ENCODE measurements around the gene C16orf82.

The C16orf82 gene

DNA sequence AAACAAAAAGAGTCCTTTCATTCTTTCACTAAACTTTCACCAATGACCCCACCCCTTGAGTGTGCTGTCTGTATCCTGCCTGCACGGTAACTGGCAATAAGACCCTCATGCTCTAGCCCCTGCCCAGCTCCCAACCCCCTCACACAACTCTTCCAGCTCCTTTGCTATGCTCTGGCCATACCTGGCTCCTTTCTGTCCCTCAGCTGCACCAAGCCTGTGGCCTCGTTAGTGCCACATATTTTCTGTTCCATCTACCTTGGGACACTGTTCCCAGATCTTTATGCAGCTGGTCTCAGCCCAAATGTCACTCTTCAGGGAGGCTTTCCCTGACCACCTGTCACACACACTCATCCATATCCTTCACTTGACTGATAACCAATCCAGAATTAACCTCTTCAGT is 47.3 kb downstream of the C16orf82 start:
- DNase-seq (no peak), ATAC-seq (ENCODE audit: insufficient read depth, low read depth) (no peak)
- no peak for TF ChIP-seq EZH2 (IDR thresholded peaks at IDR 0.05; ENCODE audit: borderline replicate concordance, low read depth, low read length, severe bottlenecking)
- H3K27me3 ChIP-seq (ENCODE audit: insufficient read depth, low read length, poor library complexity) = peaks cover 10% of the 10 kb centered on the region
- H3K36me3 ChIP-seq (ENCODE audit: insufficient read depth, low read length) = no peaks in the 10 kb centered on the region
- H3K9ac ChIP-seq (ENCODE audit: low read depth, low read length) = no peak overlapping the region
- no peak overlapping the region for H3K27ac ChIP-seq (ENCODE audit: low read length)
- H4K20me1 ChIP-seq (ENCODE audit: insufficient read depth, low read length) = no peaks in the 10 kb centered on the region
- H3K4me3 ChIP-seq (ENCODE audit: low read depth in 1 of 2, low read length in 2 of 2) = no peak overlapping the region
- H3K4me2 ChIP-seq (ENCODE audit: insufficient read depth, low read length) = no peak overlapping the region
- peaks cover 19% of the 10 kb centered on the region for H3K4me1 ChIP-seq (ENCODE audit: insufficient read depth, low read length)
- no peak overlapping the region for H2AFZ ChIP-seq (ENCODE audit: low read depth, low read length)
- H3K79me2 ChIP-seq (ENCODE audit: insufficient read depth, low read length) = no peaks in the 10 kb centered on the region
- no peaks in the 10 kb centered on the region for H3K9me3 ChIP-seq (ENCODE audit: insufficient read depth, low read length, severe bottlenecking)

DNA sequence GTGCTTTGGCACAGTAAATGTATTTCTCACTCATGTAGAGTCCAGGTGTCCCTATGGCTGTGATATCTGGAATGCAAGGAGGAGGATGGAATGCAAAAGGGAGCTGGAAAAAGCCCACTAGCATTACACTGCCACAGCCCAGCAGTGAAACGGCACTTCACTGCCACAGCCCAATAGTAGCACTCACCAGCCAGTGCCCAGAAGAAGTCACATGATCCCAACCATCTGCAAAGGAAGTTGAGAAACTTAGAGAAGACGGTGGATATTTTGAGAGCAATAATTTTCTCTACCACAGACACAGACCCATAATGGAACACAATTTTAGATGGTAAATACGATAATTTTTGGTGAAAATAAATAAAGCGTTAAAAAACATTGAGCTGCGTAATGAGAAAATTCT is 51.8 kb downstream of the C16orf82 start:
- ATAC-seq (ENCODE audit: insufficient read depth, low read depth) (no peak), DNase-seq (no peak)
- H2AFZ ChIP-seq (ENCODE audit: low read depth, low read length) = no peak overlapping the region
- no peaks in the 10 kb centered on the region for H3K79me2 ChIP-seq (ENCODE audit: insufficient read depth, low read length)
- no peak overlapping the region for H3K9ac ChIP-seq (ENCODE audit: low read depth, low read length)
- TF ChIP-seq, protein P1, sequence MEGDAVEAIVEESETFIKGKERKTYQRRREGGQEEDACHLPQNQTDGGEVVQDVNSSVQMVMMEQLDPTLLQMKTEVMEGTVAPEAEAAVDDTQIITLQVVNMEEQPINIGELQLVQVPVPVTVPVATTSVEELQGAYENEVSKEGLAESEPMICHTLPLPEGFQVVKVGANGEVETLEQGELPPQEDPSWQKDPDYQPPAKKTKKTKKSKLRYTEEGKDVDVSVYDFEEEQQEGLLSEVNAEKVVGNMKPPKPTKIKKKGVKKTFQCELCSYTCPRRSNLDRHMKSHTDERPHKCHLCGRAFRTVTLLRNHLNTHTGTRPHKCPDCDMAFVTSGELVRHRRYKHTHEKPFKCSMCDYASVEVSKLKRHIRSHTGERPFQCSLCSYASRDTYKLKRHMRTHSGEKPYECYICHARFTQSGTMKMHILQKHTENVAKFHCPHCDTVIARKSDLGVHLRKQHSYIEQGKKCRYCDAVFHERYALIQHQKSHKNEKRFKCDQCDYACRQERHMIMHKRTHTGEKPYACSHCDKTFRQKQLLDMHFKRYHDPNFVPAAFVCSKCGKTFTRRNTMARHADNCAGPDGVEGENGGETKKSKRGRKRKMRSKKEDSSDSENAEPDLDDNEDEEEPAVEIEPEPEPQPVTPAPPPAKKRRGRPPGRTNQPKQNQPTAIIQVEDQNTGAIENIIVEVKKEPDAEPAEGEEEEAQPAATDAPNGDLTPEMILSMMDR (IDR thresholded peaks at IDR 0.05; ENCODE audit: borderline replicate concordance, extremely low read depth, low read length, poor library complexity, severe bottlenecking) = no peak
- TF ChIP-seq EZH2 (IDR thresholded peaks at IDR 0.05; ENCODE audit: borderline replicate concordance, low read depth, low read length, severe bottlenecking) = no peak
- no peaks in the 10 kb centered on the region for H3K36me3 ChIP-seq (ENCODE audit: insufficient read depth, low read length)
- H3K27me3 ChIP-seq (ENCODE audit: insufficient read depth, low read length, poor library complexity) = no peaks in the 10 kb centered on the region
- H3K4me2 ChIP-seq (ENCODE audit: insufficient read depth, low read length) = no peak overlapping the region
- 0 out of 2 replicates have a peak, but pooled peaks cover 4% of the 10 kb centered on the region for H3K4me1 ChIP-seq (ENCODE audit: insufficient read depth, low read length)
- H3K27ac ChIP-seq (ENCODE audit: low read length) = no peak overlapping the region
- H3K4me3 ChIP-seq (ENCODE audit: low read depth in 1 of 2, low read length in 2 of 2) = no peak overlapping the region
- H4K20me1 ChIP-seq (ENCODE audit: insufficient read depth, low read length) = no peaks in the 10 kb centered on the region
- H3K9me3 ChIP-seq (ENCODE audit: insufficient read depth, low read length, severe bottlenecking) = peaks cover 4% of the 10 kb centered on the region

Measured in DND-41 (cell line).